Sigmoid colon (tissue), 7 donors: Measurements from ENCODE around the gene RNF123. TPM values are rescaled to one million over a fixed set of nuclear protein-coding genes. Genes with fewer than 3 reads are reported as not detected.

Source experiments
- DNase-seq: peaks from one replicate; pipeline ENCODE4 v3.0.0-alpha.2; 2019
- H3K27ac ChIP-seq, 4 donors: fragments of 200-600 bp; sonication (generic); one replicate each; pipeline ENCODE4 v1.5.1; 2016 to 2019; ENCODE audit warnings: mild to moderate bottlenecking in 1 of 4
- H3K27me3 ChIP-seq, 3 donors: fragments of 200-600 bp; sonication (generic); one replicate each; pipeline ENCODE4 v1.5.1; 2019; ENCODE audit warnings: mild to moderate bottlenecking in 1 of 3
- H3K36me3 ChIP-seq, 4 donors: fragments of 200-600 bp; sonication (generic); one replicate each; pipeline ENCODE4 v1.5.1; 2016 to 2019
- H3K4me1 ChIP-seq, 4 donors: fragments of 200-600 bp; sonication (generic); one replicate each; pipeline ENCODE4 v1.5.1; 2017 to 2019
- H3K4me3 ChIP-seq, 4 donors: fragments of 200-600 bp; sonication (generic); one replicate each; pipeline ENCODE4 v1.5.1; 2017 to 2019; ENCODE audit warnings: mild to moderate bottlenecking in 2 of 4, moderate library complexity in 1 of 4
- H3K9me3 ChIP-seq, 4 donors: fragments of 200-600 bp in 3 of 4; sonication (generic) in 3 of 4; one replicate each; pipeline versions ENCODE4 v1.5.1 to v1.6.1; 2013 to 2019
- EP300 ChIP-seq, 4 donors: sonication (generic); formaldehyde crosslinking; IDR thresholded peaks; one replicate each; pipeline ENCODE4 v1.6.1; 2017; ENCODE audit warnings: antibody characterized with exemption in 4 of 4
- POLR2A ChIP-seq, 2 donors: fragments of 450-650 bp; IDR thresholded peaks; one replicate each; pipeline ENCODE4 v1.6.1; 2016; ENCODE audit warnings: antibody characterized with exemption in 2 of 2, mild to moderate bottlenecking in 2 of 2, moderate library complexity in 2 of 2
- POLR2AphosphoS5 ChIP-seq, 4 donors: sonication (generic); formaldehyde crosslinking; IDR thresholded peaks; one replicate each; pipeline ENCODE4 v1.6.1; 2017; ENCODE audit warnings: antibody characterized with exemption in 4 of 4
- WGBS, 2 donors: extraction: QIAGEN DNeasy Blood & Tissue Kit; methylation state at CpG; one replicate each; pipeline ENCODE4 v1.1.7; 2013; 5-methylcytosine and 5-hydroxymethylcytosine counted together
- intact Hi-C: fragments of 100-400 bp; cut with DNase I; formaldehyde crosslinking; loops from one replicate; pipeline ENCODE4 v1.15.1; 2023
- polyA plus RNA-seq, 3 donors: library from polyadenylated mRNA; stranded (reverse); fragments of 200-250 nt; gene quantifications; one replicate each; pipeline ENCODE4 v1.2.3, GENCODE V29; 2013
- total RNA-seq, 4 donors: library from RNA; depleted of rRNA; stranded (reverse); fragments of >200 nt; gene quantifications; one replicate each; pipeline ENCODE4 v1.1.0, GENCODE V29; 2016
- TF ChIP-seq, protein P1 (sequence below), 4 experiments: fragments of 450-650 bp in 3 of 4; fragments of 200-600 bp in 1 of 4; IDR thresholded peaks; one replicate each; pipeline ENCODE4 v1.5.1; 2016 to 2019; ENCODE audit warnings: antibody characterized with exemption in 4 of 4, mild to moderate bottlenecking in 3 of 4, moderate library complexity in 2 of 4
- donor health status: healthy with polysubstance abuse.
- donor health status: Bipolar disorder and iron deficiency.
- donor health status: healthy.

The RNF123 gene
- total and polyA plus RNA-seq, 7 donors = 12.5 to 29.4 (median 17.1) TPM

- no peaks in the 10 kb centered on the region for H3K9me3 ChIP-seq
- TF ChIP-seq EP300 (IDR thresholded peaks at IDR 0.05) = no peak
- TF ChIP-seq, protein P1, sequence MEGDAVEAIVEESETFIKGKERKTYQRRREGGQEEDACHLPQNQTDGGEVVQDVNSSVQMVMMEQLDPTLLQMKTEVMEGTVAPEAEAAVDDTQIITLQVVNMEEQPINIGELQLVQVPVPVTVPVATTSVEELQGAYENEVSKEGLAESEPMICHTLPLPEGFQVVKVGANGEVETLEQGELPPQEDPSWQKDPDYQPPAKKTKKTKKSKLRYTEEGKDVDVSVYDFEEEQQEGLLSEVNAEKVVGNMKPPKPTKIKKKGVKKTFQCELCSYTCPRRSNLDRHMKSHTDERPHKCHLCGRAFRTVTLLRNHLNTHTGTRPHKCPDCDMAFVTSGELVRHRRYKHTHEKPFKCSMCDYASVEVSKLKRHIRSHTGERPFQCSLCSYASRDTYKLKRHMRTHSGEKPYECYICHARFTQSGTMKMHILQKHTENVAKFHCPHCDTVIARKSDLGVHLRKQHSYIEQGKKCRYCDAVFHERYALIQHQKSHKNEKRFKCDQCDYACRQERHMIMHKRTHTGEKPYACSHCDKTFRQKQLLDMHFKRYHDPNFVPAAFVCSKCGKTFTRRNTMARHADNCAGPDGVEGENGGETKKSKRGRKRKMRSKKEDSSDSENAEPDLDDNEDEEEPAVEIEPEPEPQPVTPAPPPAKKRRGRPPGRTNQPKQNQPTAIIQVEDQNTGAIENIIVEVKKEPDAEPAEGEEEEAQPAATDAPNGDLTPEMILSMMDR (IDR thresholded peaks at IDR 0.05) = no peak
- TF ChIP-seq POLR2A (IDR thresholded peaks at IDR 0.05) = no peak
- H3K4me1 ChIP-seq = no peaks in the 10 kb centered on the region
- H3K27me3 ChIP-seq = peaks cover 0 to 5% (median 0%) of the 10 kb centered on the region in 3 donors
- 90 to 92% methylated on average over 36 of the region's 36 CpGs for WGBS, 2 donors
- H3K36me3 ChIP-seq = no peaks in the 10 kb centered on the region
- H3K27ac ChIP-seq = no peak overlapping the region
- intact Hi-C loops = no loop called here
- no peak overlapping the region for H3K4me3 ChIP-seq
- DNase-seq = no peak
Observed at GRCh38 chr3:49657208-49657915, 32.0 kb upstream of the RNF123 start.

DNA sequence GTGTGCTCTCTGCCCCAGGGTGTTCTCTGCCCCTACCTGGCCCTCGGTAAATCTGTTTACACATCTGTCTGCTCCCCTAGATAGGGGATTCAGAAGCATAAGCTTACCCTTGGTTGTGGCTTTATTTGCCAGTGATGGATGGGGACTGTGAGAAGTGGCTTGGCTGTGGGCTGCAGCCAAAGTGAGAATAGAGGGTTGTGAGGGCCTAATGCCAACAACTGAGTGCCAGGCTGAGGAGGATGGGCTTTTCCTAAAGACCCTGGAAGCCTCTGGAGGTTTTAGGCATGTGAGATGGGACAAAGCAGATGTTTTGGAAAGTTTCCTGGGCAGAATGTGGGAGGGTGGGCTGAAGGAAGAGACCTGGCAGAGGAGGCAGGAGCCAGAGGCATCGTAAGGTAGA, 30.6 kb upstream of the RNF123 start:
- H3K4me1 ChIP-seq = no peaks in the 10 kb centered on the region
- H3K27ac ChIP-seq = no peak overlapping the region
- no peak for DNase-seq
- H3K36me3 ChIP-seq = no peaks in the 10 kb centered on the region
- 68 to 79% methylated on average over 2 of the region's 2 CpGs for whole genome bisulfite sequencing, 2 donors
- H3K9me3 ChIP-seq = no peaks in the 10 kb centered on the region
- TF ChIP-seq POLR2A (IDR thresholded peaks at IDR 0.05) = no peak
- peaks cover 0 to 17% (median 6%) of the 10 kb centered on the region in 3 donors for H3K27me3 ChIP-seq
- H3K4me3 ChIP-seq = no peak overlapping the region
- intact Hi-C loops = no loop called here

- no peak for DNase-seq
- Histone ChIP-seq H3K27ac (no peak overlapping the region), H3K27me3 (peaks cover 0 to 27% (median 8%) of the 10 kb centered on the region in 3 donors), H3K4me3 (no peak overlapping the region), H3K36me3 (no peaks in the 10 kb centered on the region), H3K4me1 (no peaks in the 10 kb centered on the region), H3K9me3 (no peaks in the 10 kb centered on the region)
- intact Hi-C loops = no loop called here
- no peak for TF ChIP-seq POLR2A (IDR thresholded peaks at IDR 0.05)
- TF ChIP-seq EP300 (IDR thresholded peaks at IDR 0.05) = no peak
- TF ChIP-seq POLR2AphosphoS5 (IDR thresholded peaks at IDR 0.05) = no peak
- TF ChIP-seq, protein P1 (IDR thresholded peaks at IDR 0.05) = no peak
- 56 to 66% methylated on average over 4 of the region's 4 CpGs for whole genome bisulfite sequencing, 2 donors
Observed at GRCh38 chr3:49659756-49660155, 29.6 kb upstream of the RNF123 start.

GRCh38 chr3:49661281-49661680, 28.1 kb upstream of the RNF123 start:
- H3K9me3 ChIP-seq = no peaks in the 10 kb centered on the region
- H3K4me1 ChIP-seq = no peaks in the 10 kb centered on the region
- intact Hi-C loops = no loop called here
- no peak overlapping the region for H3K27ac ChIP-seq
- H3K27me3 ChIP-seq = peaks cover 0 to 42% (median 8%) of the 10 kb centered on the region in 3 donors
- H3K4me3 ChIP-seq = no peak overlapping the region
- DNase-seq = no peak
- H3K36me3 ChIP-seq = no peaks in the 10 kb centered on the region
- no peak for TF ChIP-seq POLR2A (IDR thresholded peaks at IDR 0.05)
- TF ChIP-seq POLR2AphosphoS5 (IDR thresholded peaks at IDR 0.05) = no peak
- no peak for TF ChIP-seq EP300 (IDR thresholded peaks at IDR 0.05)
- 89 to 91% methylated on average over 14 of the region's 14 CpGs for WGBS, 2 donors

DNA sequence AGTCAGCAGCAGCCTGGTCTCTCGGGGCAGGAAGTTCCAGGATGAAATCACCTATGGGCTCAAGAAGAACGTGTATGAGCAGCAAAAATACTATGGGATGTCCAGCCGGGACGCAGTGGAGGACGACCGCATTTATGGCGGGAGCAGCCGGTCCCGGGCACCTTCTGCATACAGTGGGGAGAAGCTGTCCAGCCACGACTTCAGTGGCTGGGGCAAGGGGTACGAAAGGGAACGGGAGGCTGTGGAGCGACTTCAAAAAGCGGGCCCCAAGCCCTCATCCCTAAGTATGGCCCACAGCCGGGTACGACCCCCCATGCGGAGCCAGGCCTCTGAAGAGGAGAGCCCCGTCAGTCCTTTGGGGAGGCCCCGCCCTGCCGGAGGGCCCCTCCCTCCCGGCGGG, 27.3 kb upstream of the RNF123 start:
- intact Hi-C loops = no loop called here
- WGBS, 2 donors = 87 to 91% methylated on average over 22 of the region's 22 CpGs
- no peak overlapping the region for H3K27ac ChIP-seq
- no peaks in the 10 kb centered on the region for H3K36me3 ChIP-seq
- H3K4me3 ChIP-seq = no peak overlapping the region
- no peak for DNase-seq
- no peaks in the 10 kb centered on the region for H3K4me1 ChIP-seq
- H3K9me3 ChIP-seq = no peaks in the 10 kb centered on the region
- H3K27me3 ChIP-seq = peaks cover 0 to 45% (median 8%) of the 10 kb centered on the region in 3 donors
- TF ChIP-seq, protein P1 (IDR thresholded peaks at IDR 0.05) = no peak
- TF ChIP-seq POLR2A (IDR thresholded peaks at IDR 0.05) (no peak), POLR2AphosphoS5 (IDR thresholded peaks at IDR 0.05) (no peak), EP300 (IDR thresholded peaks at IDR 0.05) (no peak)
